H1 (cell line): ENCODE measurements around the gene SEMA3A. TPM values are rescaled to one million over a fixed set of nuclear protein-coding genes. Genes with fewer than 3 reads are reported as not detected.

Experiments
- CTCF ChIA-PET: fragments of 300-600 bp; sonication (Branson Sonifier 250); formaldehyde crosslinking; loops from one replicate; lab custom pipeline; 2021; ENCODE audit not compliant: partially characterized antibody; lab: Charles Lee
- POLR2A ChIA-PET: fragments of 300-600 bp; sonication (Branson Sonifier 250); formaldehyde crosslinking; loops from one replicate; lab custom pipeline; 2021; ENCODE audit warnings: inconsistent platforms; ENCODE audit not compliant: partially characterized antibody; lab: Charles Lee
- DNase-seq, 2 experiments: peaks; one replicate each; pipeline versions ENCODE4 v3.0.0 to v3.0.0-alpha.2; 2010 to 2022; ENCODE audit warnings: low spot score in 2 of 2, low read depth in 1 of 2, mixed read lengths in 1 of 2
- FAIRE-seq: peaks from 2 replicates; lab custom pipeline; 2011; peaks lifted over from hg19 to GRCh38; lab: Jason Lieb, UNC
- H2AFZ ChIP-seq: 2 replicates; pipeline ENCODE4 v1.8.1; 2012; ENCODE audit warnings: low read length, inconsistent platforms
- H2AK5ac ChIP-seq: 2 replicates; pipeline ENCODE4 v1.6.1; 2013; ENCODE audit warnings: low read depth, low read length
- H2BK120ac ChIP-seq: replicated peaks from 2 replicates; pipeline ENCODE3; 2013; ENCODE audit warnings: low read depth, low read length, inconsistent platforms
- H2BK12ac ChIP-seq: 2 replicates; pipeline ENCODE4 v1.6.1; 2013; ENCODE audit warnings: low read depth, low read length
- H2BK15ac ChIP-seq: 2 replicates; pipeline ENCODE4 v1.6.1; 2013; ENCODE audit warnings: low read length
- H2BK20ac ChIP-seq: 2 replicates; pipeline ENCODE4 v1.6.1; 2013; ENCODE audit warnings: low read length
- H2BK5ac ChIP-seq: 2 replicates; pipeline ENCODE4 v1.6.1; 2013; ENCODE audit warnings: low read depth, low read length
- H3K14ac ChIP-seq: 2 replicates; pipeline ENCODE4 v1.6.1; 2013; ENCODE audit warnings: inconsistent platforms; ENCODE audit not compliant: insufficient read length
- H3K18ac ChIP-seq: 2 replicates; pipeline ENCODE4 v1.6.1; 2013; ENCODE audit warnings: low read length; ENCODE audit errors: extremely low read depth
- H3K23ac ChIP-seq: 2 replicates; pipeline ENCODE4 v1.6.1; 2013; ENCODE audit warnings: inconsistent platforms; ENCODE audit not compliant: insufficient read length
- H3K23me2 ChIP-seq: 2 replicates; pipeline ENCODE4 v1.6.1; 2013; ENCODE audit warnings: low read depth, low read length
- H3K27ac ChIP-seq: 2 replicates; pipeline ENCODE4 v1.6.1; 2011; ENCODE audit warnings: low read depth, low read length, inconsistent platforms
- H3K27me3 ChIP-seq, 4 experiments: replicated peaks in 1 of 4; 1 replicate in 1 of 4; 2 replicates in 3 of 4; pipeline versions ENCODE4 v1.6.1 to v1.8.1; 2011 to 2013; ENCODE audit warnings: low read length in 3 of 4, mild to moderate bottlenecking in 3 of 4, inconsistent platforms in 2 of 4, mixed read lengths in 2 of 4, moderate library complexity in 1 of 4; ENCODE audit not compliant: control insufficient read depth in 3 of 4, insufficient read depth in 3 of 4; ENCODE audit errors: extremely low read depth in 1 of 4
- H3K36me3 ChIP-seq, 4 experiments: 2 replicates each; pipeline versions ENCODE4 v1.6.1 to v1.8.1; 2011 to 2013; ENCODE audit warnings: mild to moderate bottlenecking in 4 of 4, low read length in 3 of 4, moderate library complexity in 2 of 4, control low read depth in 1 of 4, inconsistent platforms in 1 of 4; ENCODE audit not compliant: insufficient read depth in 4 of 4, control insufficient read depth in 2 of 4
- H3K4ac ChIP-seq: replicated peaks from 2 replicates; pipeline ENCODE3; 2013; ENCODE audit warnings: low read length, low read depth, mixed read lengths, inconsistent platforms; ENCODE audit not compliant: insufficient read length
- H3K4me1 ChIP-seq, 4 experiments: replicated peaks in 1 of 4; 1 replicate in 1 of 4; 2 replicates in 3 of 4; pipeline versions ENCODE4 v1.6.1 to v1.8.1; 2011 to 2013; ENCODE audit warnings: low read length in 3 of 4, inconsistent platforms in 2 of 4, mixed read lengths in 1 of 4; ENCODE audit not compliant: insufficient read depth in 4 of 4, control insufficient read depth in 3 of 4
- H3K4me2 ChIP-seq, 2 experiments: 2 replicates each; pipeline versions ENCODE4 v1.6.1 to v1.8.1; 2011 to 2013; ENCODE audit warnings: low read depth in 2 of 2, low read length in 2 of 2, control low read depth in 1 of 2, inconsistent platforms in 1 of 2, mild to moderate bottlenecking in 1 of 2; ENCODE audit not compliant: insufficient read depth in 1 of 2
- H3K4me3 ChIP-seq, 4 experiments: fragments of 200-600, 300-600 bp in 1 of 4; sonication (generic), shearing (Covaris generic), sonication (Bioruptor Twin) in 1 of 4; 2 replicates each; pipeline versions ENCODE4 v1.5.1 to v1.8.1; 2011 to 2016; ENCODE audit warnings: low read length in 4 of 4, low read depth in 3 of 4, control low read depth in 2 of 4, inconsistent platforms in 2 of 4, mild to moderate bottlenecking in 2 of 4, mixed read lengths in 1 of 4, moderate library complexity in 1 of 4; ENCODE audit not compliant: insufficient read depth in 2 of 4; ENCODE audit errors: extremely low read depth in 1 of 4
- H3K56ac ChIP-seq: replicated peaks from 2 replicates; pipeline ENCODE3; 2013; ENCODE audit warnings: low read depth, mild to moderate bottlenecking, mixed read lengths, low read length, inconsistent platforms; ENCODE audit not compliant: insufficient read length
- H3K79me1 ChIP-seq: 2 replicates; pipeline ENCODE4 v1.6.1; 2013; ENCODE audit warnings: low read depth, low read length, control low read depth
- H3K79me2 ChIP-seq, 2 experiments: 2 replicates each; pipeline versions ENCODE4 v1.6.1 to v1.8.1; 2012 to 2013; ENCODE audit warnings: low read length in 2 of 2, mild to moderate bottlenecking in 2 of 2, inconsistent platforms in 1 of 2; ENCODE audit not compliant: insufficient read depth in 2 of 2, control insufficient read depth in 1 of 2
- H3K9ac ChIP-seq, 4 experiments: replicated peaks in 1 of 4; 1 replicate in 1 of 4; 2 replicates in 3 of 4; pipeline versions ENCODE4 v1.6.1 to v1.8.1; 2011 to 2013; ENCODE audit warnings: low read depth in 3 of 4, low read length in 3 of 4, control low read depth in 2 of 4, mild to moderate bottlenecking in 2 of 4, moderate library complexity in 2 of 4, inconsistent platforms in 1 of 4; ENCODE audit errors: extremely low read depth in 1 of 4
- H3K9me3 ChIP-seq, 2 experiments: 2 replicates each; pipeline versions ENCODE4 v1.6.1 to v1.8.1; 2012 to 2013; ENCODE audit warnings: mild to moderate bottlenecking in 2 of 2, moderate library complexity in 2 of 2, control low read depth in 1 of 2, inconsistent platforms in 1 of 2, low read depth in 1 of 2, low read length in 1 of 2, mixed read lengths in 1 of 2; ENCODE audit not compliant: insufficient read depth in 2 of 2
- H4K20me1 ChIP-seq, 2 experiments: replicated peaks in 1 of 2; 2 replicates each; pipeline versions ENCODE3 to v1.8.1; 2011 to 2013; ENCODE audit warnings: inconsistent platforms in 2 of 2, low read length in 2 of 2, mild to moderate bottlenecking in 1 of 2; ENCODE audit not compliant: insufficient read depth in 2 of 2, control insufficient read depth in 1 of 2
- H4K5ac ChIP-seq: 2 replicates; pipeline ENCODE4 v1.6.1; 2013; ENCODE audit warnings: low read length, low read depth, mixed read lengths, inconsistent platforms; ENCODE audit not compliant: insufficient read length
- H4K8ac ChIP-seq: 2 replicates; pipeline ENCODE4 v1.8.0; 2013; ENCODE audit warnings: mild to moderate bottlenecking, moderate library complexity, low read length, inconsistent platforms; ENCODE audit not compliant: insufficient read depth; ENCODE audit errors: extremely low read depth
- H4K91ac ChIP-seq: replicated peaks from 2 replicates; pipeline ENCODE3; 2013; ENCODE audit warnings: low read length, mixed read lengths, inconsistent platforms; ENCODE audit not compliant: insufficient read length
- BRCA1 ChIP-seq: IDR thresholded peaks from 2 replicates; pipeline ENCODE4 v1.6.1; 2012; ENCODE audit warnings: low read depth, low read length, improper control_type of control experiment
- CBX5 ChIP-seq: fragments of 300-800, 300-1000 bp; sonication (generic); IDR thresholded peaks from 2 replicates; pipeline ENCODE4 v1.7.1; 2016; ENCODE audit warnings: antibody characterized with exemption, low read length, low read depth
- EZH2 ChIP-seq: fragments of 200-600 bp; sonication (generic); IDR thresholded peaks from 2 replicates; pipeline ENCODE4 v1.7.1; 2012; ENCODE audit warnings: low read depth, mild to moderate bottlenecking, moderate library complexity, low read length, inconsistent platforms; ENCODE audit not compliant: severe bottlenecking
- KDM1A ChIP-seq: fragments of 200-600, 300-600 bp; sonication (generic); IDR thresholded peaks from 2 replicates; pipeline ENCODE4 v1.7.1; 2016; ENCODE audit warnings: mild to moderate bottlenecking, low read length, borderline replicate concordance
- POU5F1 ChIP-seq: IDR thresholded peaks from 2 replicates; pipeline ENCODE4 v1.6.1; 2011; ENCODE audit warnings: low read depth, mild to moderate bottlenecking, low read length, moderate library complexity
- SP4 ChIP-seq: IDR thresholded peaks from 2 replicates; pipeline ENCODE4 v1.6.1; 2012; ENCODE audit warnings: low read length, inconsistent platforms
- TAF1 ChIP-seq: IDR thresholded peaks from 2 replicates; pipeline ENCODE4 v1.6.1; 2011; ENCODE audit warnings: mild to moderate bottlenecking, low read depth, low read length
- TCF12 ChIP-seq: IDR thresholded peaks from 2 replicates; pipeline ENCODE4 v1.6.1; 2011; ENCODE audit warnings: low read depth, mild to moderate bottlenecking, low read length
- ZNF274 ChIP-seq: IDR thresholded peaks from 2 replicates; pipeline ENCODE4 v1.7.0; 2012; ENCODE audit warnings: low read length, borderline replicate concordance; ENCODE audit errors: extremely low read depth
- WGBS, 2 experiments: shearing (Covaris generic) in 1 of 2; methylation state at CpG; one replicate each; pipeline versions ENCODE4 v1.1.6 to v1.1.7; 2013 to 2015; ENCODE audit warnings: low lambda C conversion rate in 2 of 2, mixed read lengths in 2 of 2, inconsistent platforms in 1 of 2, low coverage in 1 of 2, missing lambda C conversion rate in 1 of 2; ENCODE audit not compliant: insufficient replicate concordance in 2 of 2, insufficient coverage in 1 of 2, insufficient read length in 1 of 2; ENCODE audit errors: extremely low coverage in 1 of 2, missing lambda C conversion rate in 1 of 2; 5-methylcytosine and 5-hydroxymethylcytosine counted together
- polyA plus RNA-seq, 7 experiments: library from polyadenylated mRNA; depleted of rRNA in 3 of 7; stranded (reverse) in 5 of 7; unstranded in 2 of 7; fragments of >200 nt in 5 of 7; fragments of 200-250 nt in 2 of 7; gene quantifications; 1 replicate in 5 of 7; 2 replicates in 1 of 7; 4 replicates in 1 of 7; pipeline versions ENCODE4 v1.2.1 to v1.2.3, GENCODE V29; 2011 to 2013; ENCODE audit warnings: missing spikeins in 2 of 7, mixed read lengths in 2 of 7
- total RNA-seq: library from RNA; stranded (reverse); fragmentation: NEBNext Ultra II Directional; extraction: Animal tissue kit (Norgen Biotek cat#: 25700); gene quantifications from 2 replicates; pipeline ENCODE4 v1.2.1, GENCODE V29; 2021
- TF ChIP-seq, protein P1 (sequence below): IDR thresholded peaks from 2 replicates; pipeline ENCODE4 v1.6.1; 2011; ENCODE audit warnings: low read length, improper control_type of control experiment
- TF ChIP-seq, protein P2 (sequence below): IDR thresholded peaks from 2 replicates; pipeline ENCODE4 v1.6.1; 2012; ENCODE audit warnings: inconsistent platforms

SEMA3A gene
- total and polyA plus RNA-seq, 2 of the 8 experiments (the other 6 are each of a cell fraction or from before 2014, with no cell fraction given) = 8.1 to 45.9 TPM

DNA sequence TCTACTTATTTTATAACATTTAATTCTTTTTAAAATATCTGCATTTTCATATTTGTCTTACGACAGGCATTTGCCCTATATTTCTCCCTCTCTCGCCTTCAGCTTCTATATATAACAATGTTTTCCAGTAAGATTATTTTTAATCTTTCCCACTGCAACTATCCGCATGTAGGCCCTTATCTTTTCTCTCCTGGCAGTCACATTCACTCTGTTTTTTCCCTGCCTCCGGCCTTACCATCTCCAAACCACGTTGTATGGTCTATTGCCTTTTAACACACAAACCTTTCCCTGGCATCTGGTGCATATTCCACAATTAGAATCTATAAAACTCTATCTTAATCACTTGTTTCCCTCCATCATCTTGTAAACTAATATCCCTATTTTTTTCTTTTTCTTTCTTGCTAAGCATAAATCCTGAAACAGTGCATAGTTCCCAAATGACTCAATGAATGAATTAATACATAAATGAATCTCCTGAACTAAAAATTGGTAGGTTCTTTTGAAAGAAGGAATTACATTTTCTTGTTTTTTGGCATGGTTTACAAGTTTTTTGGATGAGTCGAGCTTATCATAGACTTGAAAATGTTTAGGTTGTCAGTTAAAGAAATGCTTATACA lies 173.2 kb downstream of the SEMA3A start:
- 90% methylated on average over 6 of the region's 6 CpGs; no CpG with 5 or more reads in 1 of the 2 experiments for WGBS, 2 experiments
- no peaks in the 10 kb centered on the region for H3K9me3 ChIP-seq
- no peaks in the 10 kb centered on the region for H3K23me2 ChIP-seq
- peaks cover 0 to 2% (median 0%) of the 10 kb centered on the region in 4 experiments; a peak in 1 of 8 replicates for H3K36me3 ChIP-seq
- H3K4ac ChIP-seq = no peak overlapping the region
- no peak overlapping the region for H2AK5ac ChIP-seq
- no peak overlapping the region for H3K9ac ChIP-seq
- no peak overlapping the region for H3K4me3 ChIP-seq
- no peak overlapping the region for H2BK20ac ChIP-seq
- ChIA-PET CTCF (no interaction called here), POLR2A (no interaction called here)
- no peak overlapping the region for H2BK15ac ChIP-seq
- no peak overlapping the region for H2AFZ ChIP-seq
- H4K91ac ChIP-seq = no peak overlapping the region
- H4K8ac ChIP-seq = no peak overlapping the region
- H2BK5ac ChIP-seq = no peak overlapping the region
- H3K27ac ChIP-seq = no peak overlapping the region
- H4K20me1 ChIP-seq = no peaks in the 10 kb centered on the region
- H2BK12ac ChIP-seq = no peak overlapping the region
- no peak overlapping the region for H3K14ac ChIP-seq
- no peak for DNase-seq
- H3K56ac ChIP-seq = no peak overlapping the region
- H3K79me1 ChIP-seq = no peaks in the 10 kb centered on the region
- no peak overlapping the region for H3K23ac ChIP-seq
- H3K4me1 ChIP-seq = peaks cover 0 to 3% (median 1%) of the 10 kb centered on the region in 4 experiments; a peak in 3 of 7 replicates
- no peak overlapping the region for H3K4me2 ChIP-seq
- no peak overlapping the region for H2BK120ac ChIP-seq
- no peak overlapping the region for H3K18ac ChIP-seq
- no peaks in the 10 kb centered on the region for H3K27me3 ChIP-seq
- H3K79me2 ChIP-seq = no peaks in the 10 kb centered on the region
- no peak for FAIRE-seq
- TF ChIP-seq CBX5 = no peak
- TF ChIP-seq EZH2 = no peak
- TF ChIP-seq, protein P1, sequence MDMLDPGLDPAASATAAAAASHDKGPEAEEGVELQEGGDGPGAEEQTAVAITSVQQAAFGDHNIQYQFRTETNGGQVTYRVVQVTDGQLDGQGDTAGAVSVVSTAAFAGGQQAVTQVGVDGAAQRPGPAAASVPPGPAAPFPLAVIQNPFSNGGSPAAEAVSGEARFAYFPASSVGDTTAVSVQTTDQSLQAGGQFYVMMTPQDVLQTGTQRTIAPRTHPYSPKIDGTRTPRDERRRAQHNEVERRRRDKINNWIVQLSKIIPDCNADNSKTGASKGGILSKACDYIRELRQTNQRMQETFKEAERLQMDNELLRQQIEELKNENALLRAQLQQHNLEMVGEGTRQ = no peak
- TF ChIP-seq BRCA1 = no peak
- TF ChIP-seq TCF12 = no peak
- no peak for TF ChIP-seq POU5F1
- no peak for TF ChIP-seq TAF1
- TF ChIP-seq, protein P2, sequence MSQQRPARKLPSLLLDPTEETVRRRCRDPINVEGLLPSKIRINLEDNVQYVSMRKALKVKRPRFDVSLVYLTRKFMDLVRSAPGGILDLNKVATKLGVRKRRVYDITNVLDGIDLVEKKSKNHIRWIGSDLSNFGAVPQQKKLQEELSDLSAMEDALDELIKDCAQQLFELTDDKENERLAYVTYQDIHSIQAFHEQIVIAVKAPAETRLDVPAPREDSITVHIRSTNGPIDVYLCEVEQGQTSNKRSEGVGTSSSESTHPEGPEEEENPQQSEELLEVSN = no peak
- no peak for TF ChIP-seq KDM1A
- no peak for TF ChIP-seq SP4
- TF ChIP-seq ZNF274 = no peak
- no peak overlapping the region for H4K5ac ChIP-seq
